Measurements from ENCODE around the gene PPIP5K1.
A peak's percentile ranks its signal among the peaks of the same experiment; 100 is the strongest.

The PPIP5K1 gene

DNA sequence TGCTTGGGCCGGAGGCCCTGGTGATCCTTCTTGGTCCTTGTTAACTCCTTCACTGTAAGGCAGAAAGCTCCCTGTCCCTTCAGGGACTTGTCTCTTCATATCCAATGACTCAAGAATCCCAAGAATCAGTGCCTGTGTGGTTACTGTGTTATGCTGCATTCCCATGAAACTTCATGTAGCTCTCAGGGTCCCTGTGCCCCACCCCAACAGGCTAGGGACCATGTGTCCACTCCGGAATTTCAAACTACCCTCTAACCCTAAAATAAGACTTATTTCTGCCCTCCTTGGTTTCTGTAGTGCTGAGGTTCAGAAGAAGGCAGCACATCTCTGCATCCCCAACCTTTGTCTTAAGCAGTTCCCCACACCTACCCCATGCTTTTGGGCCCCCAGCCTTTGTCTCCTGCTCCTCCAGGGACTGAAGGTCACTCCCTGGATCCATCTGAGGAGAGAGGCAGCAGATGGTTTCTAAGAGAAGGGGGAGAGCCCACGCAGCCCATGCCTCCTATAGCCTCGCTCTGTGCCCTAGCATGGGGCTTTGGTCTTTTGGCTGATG is 73.1 kb downstream of the PPIP5K1 start:
- peak; percentile 60; the same call in 1 of the 2 replicates for TF ChIP-seq ZBTB48 (tag by site-specific recombination; IDR thresholded peaks at IDR 0.05)
- TF ChIP-seq, protein P1, sequence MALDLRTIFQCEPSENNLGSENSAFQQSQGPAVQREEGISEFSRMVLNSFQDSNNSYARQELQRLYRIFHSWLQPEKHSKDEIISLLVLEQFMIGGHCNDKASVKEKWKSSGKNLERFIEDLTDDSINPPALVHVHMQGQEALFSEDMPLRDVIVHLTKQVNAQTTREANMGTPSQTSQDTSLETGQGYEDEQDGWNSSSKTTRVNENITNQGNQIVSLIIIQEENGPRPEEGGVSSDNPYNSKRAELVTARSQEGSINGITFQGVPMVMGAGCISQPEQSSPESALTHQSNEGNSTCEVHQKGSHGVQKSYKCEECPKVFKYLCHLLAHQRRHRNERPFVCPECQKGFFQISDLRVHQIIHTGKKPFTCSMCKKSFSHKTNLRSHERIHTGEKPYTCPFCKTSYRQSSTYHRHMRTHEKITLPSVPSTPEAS (tag by site-specific recombination; IDR thresholded peaks at IDR 0.05): no peak
- Histone ChIP-seq H3K27ac (ENCODE audit: extremely low read depth, low read depth, low read length) (no peak overlapping the region), H3K4me3 (ENCODE audit: low read depth, low read length) (no peak overlapping the region), H3K4me1 (ENCODE audit: control insufficient read depth, insufficient read depth, low read length) (peaks cover 7% of the 10 kb centered on the region; the same call in 1 of the 2 replicates), H3K9me3 (ENCODE audit: control insufficient read depth, insufficient read depth, low read depth, low read length) (no peaks in the 10 kb centered on the region), H3K36me3 (ENCODE audit: control insufficient read depth in 2 of 2, insufficient read depth in 1 of 2, low read length in 2 of 2) (peaks cover 0 to 17% of the 10 kb centered on the region in 2 experiments; a peak in 1 of 3 replicates)
- ChIA-PET POLR2A (interaction anchor here (0.6 kb wide), 1 partner anchor 32 kb away, joined by 3 read pairs; no protein-coding TSS in a partner anchor), CTCF (interaction anchor here (0.6 kb wide), 1 partner anchor 15 kb away, joined by 8 read pairs; no protein-coding TSS in a partner anchor)

- Histone ChIP-seq H3K27ac (ENCODE audit: extremely low read depth, low read depth, low read length) (no peak overlapping the region), H3K4me1 (ENCODE audit: control insufficient read depth, insufficient read depth, low read length) (peaks cover 7% of the 10 kb centered on the region; the same call in 1 of the 2 replicates), H3K9me3 (ENCODE audit: control insufficient read depth, insufficient read depth, low read depth, low read length) (no peaks in the 10 kb centered on the region), H3K4me3 (ENCODE audit: low read depth, low read length) (no peak overlapping the region), H3K36me3 (ENCODE audit: control insufficient read depth in 2 of 2, insufficient read depth in 1 of 2, low read length in 2 of 2) (peaks cover 0 to 10% of the 10 kb centered on the region in 2 experiments; a peak in 1 of 3 replicates)
- ChIA-PET CTCF (interaction anchor here (0.6 to 3.4 kb wide), 2 partner anchors 14 to 75 kb away, joined by 8 to 21 read pairs; no protein-coding TSS in a partner anchor), POLR2A (interaction anchor here (0.6 kb wide), 1 partner anchor 31 kb away, joined by 3 read pairs; no protein-coding TSS in a partner anchor)
- TF ChIP-seq TSHZ1 (tag by site-specific recombination; IDR thresholded peaks at IDR 0.05; ENCODE audit: borderline replicate concordance) (no peak), ZNF626 (tag by site-specific recombination; IDR thresholded peaks at IDR 0.05) (no peak), ZFHX2 (tag by site-specific recombination; conservative IDR thresholded peaks at IDR 0.05) (peak; percentile 71), ZSCAN23 (tag by site-specific recombination; IDR thresholded peaks at IDR 0.05) (no peak), KLF1 (tag by site-specific recombination; IDR thresholded peaks at IDR 0.05) (peak; percentile 78), EGR2 (tag by site-specific recombination; IDR thresholded peaks at IDR 0.05; ENCODE audit: low read depth) (peak; percentile 71; the same call in 1 of the 2 replicates), IKZF3 (tag by site-specific recombination; IDR thresholded peaks at IDR 0.05) (no peak), ZBTB21 (tag by site-specific recombination; IDR thresholded peaks at IDR 0.05) (no peak), ZNF629 (tag by site-specific recombination; IDR thresholded peaks at IDR 0.05) (no peak), ZNF121 (tag by site-specific recombination; IDR thresholded peaks at IDR 0.05) (no peak), ZNF747 (tag by site-specific recombination; IDR thresholded peaks at IDR 0.05) (no peak), ZNF768 (tag by site-specific recombination; IDR thresholded peaks at IDR 0.05) (no peak)
These were observed 73.8 kb downstream of the PPIP5K1 start for GRCh38 chr15:43516185-43516584.

GRCh38 chr15:43515741-43516140 is 74.3 kb downstream of the PPIP5K1 start:
- Histone ChIP-seq H3K36me3 (ENCODE audit: control insufficient read depth in 2 of 2, insufficient read depth in 1 of 2, low read length in 2 of 2) (peaks cover 0 to 5% of the 10 kb centered on the region in 2 experiments; a peak in 1 of 3 replicates), H3K27ac (ENCODE audit: extremely low read depth, low read depth, low read length) (no peak overlapping the region), H3K4me3 (ENCODE audit: low read depth, low read length) (no peak overlapping the region), H3K4me1 (ENCODE audit: control insufficient read depth, insufficient read depth, low read length) (peaks cover 7% of the 10 kb centered on the region; the same call in 1 of the 2 replicates), H3K9me3 (ENCODE audit: control insufficient read depth, insufficient read depth, low read depth, low read length) (no peaks in the 10 kb centered on the region)
- TF ChIP-seq ZNF133 (tag by site-specific recombination; IDR thresholded peaks at IDR 0.05): no peak
- TF ChIP-seq ZNF501 (tag by site-specific recombination; IDR thresholded peaks at IDR 0.05): no peak
- no peak for TF ChIP-seq ZNF596 (tag by site-specific recombination; IDR thresholded peaks at IDR 0.05)
- TF ChIP-seq GLI2 (tag by site-specific recombination; IDR thresholded peaks at IDR 0.05; ENCODE audit: borderline replicate concordance, low read depth): no peak
- TF ChIP-seq ZNF621 (tag by site-specific recombination; IDR thresholded peaks at IDR 0.05): no peak
- TF ChIP-seq TRIM28 (IDR thresholded peaks at IDR 0.05; ENCODE audit: borderline replicate concordance, low read length): no peak
- TF ChIP-seq MZF1 (tag by site-specific recombination; IDR thresholded peaks at IDR 0.05; ENCODE audit: borderline replicate concordance): no peak
- TF ChIP-seq ZNF830 (tag by site-specific recombination; IDR thresholded peaks at IDR 0.05; ENCODE audit: low read depth): no peak
- TF ChIP-seq ZNF140 (tag by site-specific recombination; IDR thresholded peaks at IDR 0.05): no peak
- TF ChIP-seq WT1 (tag by site-specific recombination; IDR thresholded peaks at IDR 0.05): no peak
- CTCF ChIA-PET: interaction anchor here (0.7 to 3.4 kb wide), 6 partner anchors 11 to 140 kb away, joined by 3 to 21 read pairs (median 4); no protein-coding TSS in a partner anchor
- POLR2A ChIA-PET: no interaction called here

Measured in HEK293 (cell line).